Large intestine (tissue), 3 donors: Measurements from ENCODE around the gene WDFY4. TPM values are rescaled to one million over a fixed set of nuclear protein-coding genes. Genes with fewer than 3 reads are reported as not detected.

Experiments used
- DNase-seq, 2 donors: peaks; one replicate each; pipeline versions ENCODE4 v3.0.0 to v3.0.0-alpha.2; 2013
- H3K27ac ChIP-seq: one replicate; pipeline ENCODE4 v1.5.1; 2013; ENCODE audit warnings: low read length
- H3K27me3 ChIP-seq: 2 replicates; pipeline ENCODE4 v1.6.1; 2013; ENCODE audit warnings: low read length; ENCODE audit not compliant: control insufficient read depth, insufficient read depth
- H3K36me3 ChIP-seq: 2 replicates; pipeline ENCODE4 v1.6.1; 2013; ENCODE audit warnings: low read length; ENCODE audit not compliant: control insufficient read depth, insufficient read depth
- H3K4me1 ChIP-seq: one replicate; pipeline ENCODE4 v1.6.1; 2013; ENCODE audit warnings: low read length; ENCODE audit not compliant: control insufficient read depth, insufficient read depth
- H3K4me3 ChIP-seq: one replicate; pipeline ENCODE4 v1.5.1; 2013; ENCODE audit warnings: low read length
- H3K9me3 ChIP-seq: one replicate; pipeline ENCODE4 v1.6.1; 2013; ENCODE audit warnings: mild to moderate bottlenecking, low read depth, low read length, moderate library complexity; ENCODE audit not compliant: control insufficient read depth
- WGBS: methylation state at CpG from one replicate; pipeline ENCODE4 v1.1.5; 2013; ENCODE audit warnings: low lambda C conversion rate; ENCODE audit not compliant: insufficient coverage; 5-methylcytosine and 5-hydroxymethylcytosine counted together
- polyA plus RNA-seq: library from polyadenylated mRNA; unstranded; fragments of 120-200 nt; gene quantifications from one replicate; pipeline ENCODE4 v1.2.1, GENCODE V29; 2013

WDFY4 gene
- polyA plus RNA-seq, 1 donor = 3.5 TPM

GRCh38 chr10:48811917-48812316, 127.2 kb downstream of the WDFY4 start:
- Histone ChIP-seq H3K27me3 (no peaks in the 10 kb centered on the region), H3K27ac (no peak overlapping the region), H3K36me3 (no peaks in the 10 kb centered on the region), H3K9me3 (no peaks in the 10 kb centered on the region), H3K4me1 (no peaks in the 10 kb centered on the region), H3K4me3 (no peak overlapping the region)
- WGBS = no CpG with 5 or more reads among the region's 4 CpGs
- no peak for DNase-seq

DNA sequence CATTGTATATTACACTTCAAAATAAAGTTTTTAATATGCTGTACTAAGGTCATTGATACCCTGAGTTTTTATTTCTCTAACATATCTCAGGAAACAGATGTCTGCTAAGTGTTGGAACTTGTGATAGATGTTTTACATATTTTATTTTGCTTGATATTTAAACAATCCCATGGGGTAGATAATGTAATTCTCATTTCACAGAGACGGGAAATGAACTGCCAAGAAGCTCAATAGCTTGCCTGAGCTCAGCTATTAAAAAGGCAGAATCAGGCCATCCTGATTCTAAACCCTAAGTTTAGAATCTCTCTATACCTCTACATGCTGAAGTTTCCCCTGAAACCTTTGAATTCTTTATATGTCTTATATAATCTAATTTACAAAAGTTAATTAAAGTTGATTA, 128.6 kb downstream of the WDFY4 start:
- no peaks in the 10 kb centered on the region for H3K4me1 ChIP-seq
- no peak overlapping the region for H3K4me3 ChIP-seq
- H3K36me3 ChIP-seq = no peaks in the 10 kb centered on the region
- WGBS = no CpG with 5 or more reads among the region's 1 CpG
- H3K9me3 ChIP-seq = no peaks in the 10 kb centered on the region
- no peak overlapping the region for H3K27ac ChIP-seq
- DNase-seq = no peak
- no peaks in the 10 kb centered on the region for H3K27me3 ChIP-seq

DNA sequence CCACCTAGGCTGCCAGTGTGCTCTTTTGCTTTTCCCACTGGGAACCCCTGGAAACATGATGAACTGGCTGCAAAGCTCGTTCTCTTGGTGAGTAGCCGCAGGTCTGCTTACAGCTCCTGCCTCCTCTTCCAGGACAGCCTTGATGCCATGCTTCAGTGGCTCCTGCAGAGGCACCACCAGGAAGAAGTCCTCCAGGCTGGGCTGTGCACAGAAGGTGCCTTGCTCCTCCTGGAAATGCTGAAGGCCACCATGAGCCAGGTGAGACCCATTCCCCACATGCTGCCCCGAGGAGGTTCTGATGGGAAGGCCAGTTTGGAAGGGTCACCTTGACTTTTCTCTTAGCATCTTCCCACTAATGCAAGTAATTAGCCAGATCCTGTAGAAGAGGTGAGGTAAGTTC, 129.2 kb downstream of the WDFY4 start:
- Histone ChIP-seq H3K27ac (no peak overlapping the region), H3K27me3 (no peaks in the 10 kb centered on the region), H3K36me3 (no peaks in the 10 kb centered on the region), H3K9me3 (no peaks in the 10 kb centered on the region), H3K4me3 (no peak overlapping the region), H3K4me1 (no peaks in the 10 kb centered on the region)
- no CpG with 5 or more reads among the region's 3 CpGs for WGBS
- no peak for DNase-seq

DNA sequence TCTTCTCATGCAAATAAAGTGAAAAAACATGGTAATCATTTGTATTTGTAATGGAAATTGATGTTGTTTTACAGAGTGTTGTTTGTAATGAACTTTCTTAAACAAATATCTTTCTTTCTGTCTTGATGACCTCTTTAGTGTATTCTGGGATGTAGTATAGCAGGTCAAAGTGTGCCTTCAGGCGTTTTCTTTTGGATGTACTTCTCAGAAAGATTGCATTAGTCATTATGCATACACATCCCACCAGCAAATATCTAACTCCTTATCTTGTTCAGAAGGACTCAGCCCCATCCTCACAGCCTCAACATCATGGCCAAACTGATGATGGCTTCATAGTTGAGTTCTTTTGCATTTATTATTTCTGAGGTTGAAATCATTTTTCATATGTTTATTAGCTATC, 130.3 kb downstream of the WDFY4 start:
- no peaks in the 10 kb centered on the region for H3K4me1 ChIP-seq
- H3K27me3 ChIP-seq = no peaks in the 10 kb centered on the region
- no peaks in the 10 kb centered on the region for H3K36me3 ChIP-seq
- DNase-seq = no peak
- H3K9me3 ChIP-seq = no peaks in the 10 kb centered on the region
- H3K4me3 ChIP-seq = no peak overlapping the region
- WGBS = 29% methylated on average over 1 of the region's 1 CpG
- no peak overlapping the region for H3K27ac ChIP-seq

GRCh38 chr10:48817141-48817540, 132.5 kb downstream of the WDFY4 start:
- Histone ChIP-seq H3K36me3 (no peaks in the 10 kb centered on the region), H3K9me3 (no peaks in the 10 kb centered on the region), H3K27ac (no peak overlapping the region), H3K4me1 (no peaks in the 10 kb centered on the region), H3K4me3 (no peak overlapping the region), H3K27me3 (no peaks in the 10 kb centered on the region)
- DNase-seq = no peak
- WGBS = no CpG with 5 or more reads among the region's 10 CpGs

- H3K4me1 ChIP-seq = no peaks in the 10 kb centered on the region
- no peaks in the 10 kb centered on the region for H3K36me3 ChIP-seq
- DNase-seq = no peak
- no peaks in the 10 kb centered on the region for H3K9me3 ChIP-seq
- H3K27ac ChIP-seq = no peak overlapping the region
- WGBS = no CpG with 5 or more reads among the region's 2 CpGs
- no peak overlapping the region for H3K4me3 ChIP-seq
- no peaks in the 10 kb centered on the region for H3K27me3 ChIP-seq
These were observed 133.4 kb downstream of the WDFY4 start for GRCh38 chr10:48818081-48818480.

- H3K36me3 ChIP-seq = no peaks in the 10 kb centered on the region
- WGBS = 100% methylated on average over 1 of the region's 18 CpGs
- H3K4me1 ChIP-seq = no peaks in the 10 kb centered on the region
- no peak overlapping the region for H3K4me3 ChIP-seq
- DNase-seq = no peak
- H3K27me3 ChIP-seq = no peaks in the 10 kb centered on the region
- no peaks in the 10 kb centered on the region for H3K9me3 ChIP-seq
- H3K27ac ChIP-seq = no peak overlapping the region
These were observed 134.3 kb downstream of the WDFY4 start for GRCh38 chr10:48818861-48819520.

DNA sequence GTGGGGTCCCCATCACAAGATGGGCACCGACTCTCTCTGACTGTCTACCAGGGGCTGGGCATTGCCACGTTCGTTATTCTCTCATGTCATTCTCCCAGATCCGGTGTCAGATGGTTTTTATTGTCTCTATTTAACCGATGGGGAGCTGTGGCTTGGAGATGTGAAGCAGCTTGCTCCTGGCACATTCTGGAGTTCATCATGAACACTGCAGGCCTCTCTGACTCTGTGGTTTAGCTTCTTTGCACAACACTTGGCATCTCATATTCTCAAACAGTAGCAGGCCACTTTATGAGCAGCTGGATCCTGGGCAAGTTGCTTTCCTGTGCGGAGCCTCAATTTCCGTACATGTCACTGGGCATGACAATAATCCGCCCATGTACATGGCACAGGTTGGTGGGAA, 135.1 kb downstream of the WDFY4 start:
- H3K4me1 ChIP-seq = no peaks in the 10 kb centered on the region
- WGBS = no CpG with 5 or more reads among the region's 8 CpGs
- no peaks in the 10 kb centered on the region for H3K27me3 ChIP-seq
- no peak overlapping the region for H3K4me3 ChIP-seq
- H3K9me3 ChIP-seq = no peaks in the 10 kb centered on the region
- H3K36me3 ChIP-seq = no peaks in the 10 kb centered on the region
- no peak overlapping the region for H3K27ac ChIP-seq
- DNase-seq = no peak

- H3K9me3 ChIP-seq = no peaks in the 10 kb centered on the region
- H3K27me3 ChIP-seq = no peaks in the 10 kb centered on the region
- H3K27ac ChIP-seq = no peak overlapping the region
- no CpG with 5 or more reads among the region's 9 CpGs for WGBS
- H3K4me1 ChIP-seq = no peaks in the 10 kb centered on the region
- no peak for DNase-seq
- H3K4me3 ChIP-seq = no peak overlapping the region
- no peaks in the 10 kb centered on the region for H3K36me3 ChIP-seq
These were observed 135.6 kb downstream of the WDFY4 start for GRCh38 chr10:48820231-48820630.

- Histone ChIP-seq H3K27me3 (no peaks in the 10 kb centered on the region), H3K36me3 (no peaks in the 10 kb centered on the region), H3K9me3 (no peaks in the 10 kb centered on the region), H3K4me3 (no peak overlapping the region), H3K4me1 (no peaks in the 10 kb centered on the region), H3K27ac (no peak overlapping the region)
- no peak for DNase-seq
- WGBS = no CpG with 5 or more reads among the region's 10 CpGs
These were observed 136.0 kb downstream of the WDFY4 start for GRCh38 chr10:48820699-48821098.

- Histone ChIP-seq H3K27ac (no peak overlapping the region), H3K36me3 (no peaks in the 10 kb centered on the region), H3K4me3 (no peak overlapping the region), H3K4me1 (no peaks in the 10 kb centered on the region), H3K27me3 (no peaks in the 10 kb centered on the region), H3K9me3 (no peaks in the 10 kb centered on the region)
- WGBS = no CpG with 5 or more reads among the region's 4 CpGs
- DNase-seq = no peak
These were observed 136.4 kb downstream of the WDFY4 start for GRCh38 chr10:48821111-48821510.
